ELF-1 (cell line): ENCODE results near the gene WDR88.
"Not testable (repeated sequence)": the region's sequence is repeated elsewhere in the genome, so short reads cannot be mapped to it uniquely, and the experiment has no call there.

Experiments
- DNase-seq: peaks from one replicate; pipeline ENCODE4 v3.0.0-alpha.2; 2016; ENCODE audit warnings: low read depth, low spot score

Gene WDR88

GRCh38 chr19:33196446-33197193 is 64.7 kb downstream of the WDR88 start:
- DNase-seq = no peak

DNA sequence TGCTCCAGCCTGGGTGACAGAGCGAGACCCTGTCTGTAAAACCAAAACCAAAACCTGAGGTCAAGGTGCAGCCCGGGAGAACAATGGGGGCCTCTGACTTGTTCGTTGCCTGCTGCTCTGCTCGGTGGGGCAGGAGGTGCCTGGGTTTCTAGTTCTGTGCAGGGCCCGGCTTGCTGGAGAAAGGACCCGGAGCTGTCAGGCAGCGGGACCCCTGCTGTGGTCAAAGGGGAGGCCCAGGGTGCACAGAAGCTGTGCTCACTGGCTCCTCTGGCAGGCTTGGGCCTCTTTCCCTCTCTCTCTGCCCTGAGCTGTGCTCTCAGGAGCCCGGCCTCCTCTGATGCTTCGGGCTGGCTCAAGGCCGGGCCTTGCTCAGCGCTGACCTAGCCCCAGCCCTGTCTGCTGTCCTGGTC is 65.7 kb downstream of the WDR88 start:
- no peak for DNase-seq

DNA sequence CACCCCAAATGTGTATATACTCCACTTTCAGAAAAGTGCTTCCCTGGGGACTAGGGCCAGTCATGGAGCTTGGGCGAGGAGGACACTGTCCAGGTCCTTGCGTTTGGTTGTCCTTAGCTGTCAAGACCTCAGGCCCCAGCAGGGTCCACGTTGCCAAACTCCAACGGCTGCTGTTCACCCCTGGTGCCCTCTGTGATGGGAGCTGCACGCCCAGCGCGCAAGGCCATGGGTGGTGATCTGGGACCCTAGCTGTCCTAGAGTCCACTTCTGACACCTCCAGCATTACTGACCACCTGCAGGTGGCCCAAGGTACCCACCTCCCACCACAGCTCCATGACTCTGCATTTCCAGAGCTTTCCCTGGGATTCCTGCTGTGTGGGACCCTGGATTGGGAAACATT is 66.3 kb downstream of the WDR88 start:
- DNase-seq = no peak

DNA sequence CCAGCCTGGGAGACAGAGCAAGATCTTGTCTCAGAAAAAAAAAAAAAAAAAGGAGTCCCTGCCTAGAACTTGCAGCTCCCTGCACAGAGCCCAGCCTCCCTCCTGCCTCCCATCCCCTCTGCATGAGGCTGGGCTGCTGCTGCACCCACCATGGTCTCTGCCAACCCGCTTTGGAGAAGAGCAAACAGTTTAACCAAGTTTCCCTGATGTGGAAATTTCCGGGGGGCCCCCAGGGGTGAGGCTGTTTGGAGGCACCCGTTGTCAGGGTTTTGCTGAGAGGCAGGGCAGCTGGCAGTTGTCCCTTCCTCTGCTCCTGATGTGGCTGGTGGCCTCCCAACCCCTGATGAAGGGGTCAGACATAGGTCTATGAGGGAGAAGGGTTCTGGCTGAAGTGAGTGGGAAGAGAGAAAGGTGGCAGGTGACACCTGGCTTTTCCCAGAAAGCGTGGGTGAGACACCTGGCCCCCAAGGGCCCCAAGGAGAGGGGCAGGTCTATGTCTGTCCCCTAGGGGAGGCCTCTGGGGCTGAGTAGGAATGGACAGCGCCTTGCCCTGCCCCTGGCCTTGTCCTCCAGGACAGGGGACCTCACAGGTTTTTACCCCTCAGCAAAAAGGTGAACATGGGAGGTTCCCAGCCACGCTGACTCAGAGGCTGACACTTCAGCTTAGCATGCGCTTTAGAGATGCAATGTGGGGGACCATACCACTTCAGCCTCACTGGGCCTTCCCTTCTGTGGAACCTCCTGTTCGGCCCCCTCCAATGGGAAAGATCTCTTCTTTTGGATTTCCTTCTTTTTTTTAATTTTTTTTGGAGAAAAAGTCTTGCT is 67.7 kb downstream of the WDR88 start:
- DNase-seq = no peak

GRCh38 chr19:33201473-33201872 is 69.6 kb downstream of the WDR88 start:
- DNase-seq = no peak

- no peak for DNase-seq
These were observed 70.1 kb downstream of the WDR88 start for GRCh38 chr19:33201886-33202545.

DNA sequence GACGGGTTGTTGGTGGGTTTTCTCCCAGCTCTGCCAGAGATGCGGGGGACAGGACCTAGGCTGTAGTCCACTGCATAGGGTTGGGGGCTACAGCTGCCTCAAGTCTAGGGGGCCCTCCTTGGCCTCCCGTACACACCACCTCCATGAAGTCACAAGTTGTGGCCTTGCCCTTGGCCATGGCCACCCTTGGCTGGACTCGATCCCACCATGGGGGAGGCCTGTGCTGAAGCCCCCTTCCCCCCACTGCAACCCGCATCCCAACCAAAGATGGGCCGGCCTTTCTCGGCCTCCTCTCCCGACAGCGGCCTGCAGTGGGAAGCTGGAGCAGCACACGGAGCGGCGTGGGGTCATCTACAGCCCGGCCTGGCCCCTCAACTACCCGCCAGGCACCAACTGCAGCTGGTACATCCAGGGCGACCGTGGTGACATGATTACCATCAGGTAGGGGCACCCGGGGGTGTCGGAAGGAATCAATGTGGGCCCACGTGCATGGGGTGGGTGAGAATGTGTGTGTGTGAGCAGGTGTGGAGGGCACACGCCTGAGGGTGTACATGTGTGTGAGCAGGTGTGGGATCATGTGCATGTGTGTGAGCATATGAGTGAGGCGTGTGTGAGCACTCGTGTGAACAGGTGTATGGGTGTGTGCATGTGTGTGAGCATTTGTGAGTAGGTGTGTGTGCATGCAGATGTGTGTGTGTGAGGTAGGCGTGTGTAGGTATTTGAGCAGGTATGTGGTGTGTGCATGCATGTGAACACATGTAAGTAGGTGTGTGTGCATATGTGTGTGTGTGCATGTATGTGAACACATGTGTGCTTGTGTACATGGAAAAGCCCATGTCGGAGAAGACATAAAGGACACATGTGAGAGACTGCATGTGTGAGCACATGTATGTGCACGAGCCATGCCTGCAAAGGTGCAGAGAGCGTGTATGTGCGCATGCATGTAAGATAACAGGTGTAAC is 70.9 kb downstream of the WDR88 start:
- no peak for DNase-seq

- no peak for DNase-seq
These were observed 71.6 kb downstream of the WDR88 start for GRCh38 chr19:33203529-33203928.

DNA sequence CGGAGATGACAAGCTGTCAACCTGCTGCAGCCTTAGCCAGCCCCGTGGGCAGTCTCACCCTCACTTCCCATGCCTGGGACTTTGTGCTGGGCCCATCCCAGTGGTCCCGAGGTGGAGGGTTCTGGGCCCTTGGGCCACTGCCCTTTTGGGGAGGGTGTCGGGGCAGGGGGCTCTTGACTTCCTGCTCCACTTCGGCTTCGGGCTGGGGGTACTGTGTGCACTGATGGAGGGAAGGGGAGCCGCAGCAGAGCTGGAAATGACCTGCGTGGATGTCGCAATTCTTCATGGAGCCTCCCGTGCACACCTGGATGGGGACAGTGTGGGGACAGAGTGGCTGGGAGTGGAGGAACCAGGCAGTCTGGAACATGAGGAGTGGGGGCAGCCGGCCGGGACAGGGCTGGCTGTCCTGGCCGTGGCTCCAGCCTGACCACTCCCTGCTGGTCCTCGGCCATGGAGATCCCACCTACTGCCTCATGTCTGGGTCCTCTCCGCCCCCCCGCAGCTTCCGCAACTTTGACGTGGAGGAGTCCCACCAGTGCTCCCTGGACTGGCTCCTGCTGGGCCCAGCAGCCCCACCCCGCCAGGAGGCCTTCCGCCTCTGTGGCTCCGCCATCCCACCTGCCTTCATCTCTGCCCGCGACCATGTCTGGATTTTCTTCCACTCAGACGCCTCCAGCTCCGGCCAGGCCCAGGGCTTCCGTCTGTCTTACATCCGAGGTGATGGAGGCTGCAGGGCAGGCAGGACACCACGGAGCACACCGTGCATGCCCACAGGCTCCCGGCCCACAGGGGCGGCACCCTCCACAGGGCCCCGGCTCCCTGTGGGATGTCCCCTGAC is 72.4 kb downstream of the WDR88 start:
- DNase-seq = no peak

- no peak for DNase-seq
These were observed 73.2 kb downstream of the WDR88 start for GRCh38 chr19:33205110-33205509.

DNA sequence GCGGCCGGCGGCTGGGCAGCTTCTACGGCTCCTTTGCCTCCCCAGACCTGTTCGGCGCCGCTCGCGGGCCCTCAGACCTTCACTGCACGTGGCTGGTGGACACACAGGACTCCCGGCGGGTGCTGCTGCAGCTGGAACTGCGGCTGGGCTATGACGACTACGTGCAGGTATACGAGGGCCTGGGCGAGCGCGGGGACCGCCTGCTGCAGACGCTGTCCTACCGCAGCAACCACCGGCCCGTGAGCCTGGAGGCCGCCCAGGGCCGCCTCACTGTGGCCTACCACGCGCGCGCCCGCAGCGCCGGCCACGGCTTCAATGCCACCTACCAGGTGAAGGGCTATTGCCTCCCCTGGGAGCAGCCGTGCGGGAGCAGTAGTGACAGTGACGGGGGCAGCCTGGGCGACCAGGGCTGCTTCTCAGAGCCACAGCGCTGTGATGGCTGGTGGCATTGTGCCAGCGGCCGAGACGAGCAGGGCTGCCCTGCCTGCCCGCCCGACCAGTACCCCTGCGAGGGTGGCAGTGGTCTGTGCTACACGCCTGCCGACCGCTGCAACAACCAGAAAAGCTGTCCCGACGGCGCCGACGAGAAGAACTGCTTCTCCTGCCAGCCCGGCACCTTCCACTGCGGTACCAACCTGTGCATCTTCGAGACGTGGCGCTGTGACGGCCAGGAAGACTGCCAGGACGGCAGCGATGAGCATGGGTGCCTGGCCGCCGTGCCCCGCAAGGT is 73.8 kb downstream of the WDR88 start:
- DNase-seq = no peak

- DNase-seq = no peak
These were observed 74.5 kb downstream of the WDR88 start for GRCh38 chr19:33206261-33207039.

GRCh38 chr19:33207040-33207620 is 75.2 kb downstream of the WDR88 start:
- no peak for DNase-seq

DNA sequence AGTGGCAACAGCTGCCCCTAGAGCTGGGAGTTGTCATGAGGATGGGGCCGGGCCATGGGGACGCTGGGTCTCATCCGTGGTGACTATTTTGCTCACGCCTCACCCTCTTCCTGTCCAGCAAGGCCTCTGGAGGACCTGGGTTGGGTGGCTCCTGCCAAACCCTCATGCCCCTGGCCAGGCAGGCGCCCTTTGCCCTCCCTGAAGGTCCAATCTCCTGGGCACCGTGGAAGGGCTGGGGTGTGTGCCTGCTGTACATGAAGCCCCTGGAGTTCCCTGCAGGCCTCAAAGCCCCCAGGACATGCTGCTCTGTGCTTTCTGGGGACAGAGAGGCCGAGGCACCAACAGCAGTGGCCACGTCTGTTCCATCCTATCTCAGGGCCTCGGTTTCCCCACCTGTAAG is 76.0 kb downstream of the WDR88 start:
- DNase-seq = no peak

DNA sequence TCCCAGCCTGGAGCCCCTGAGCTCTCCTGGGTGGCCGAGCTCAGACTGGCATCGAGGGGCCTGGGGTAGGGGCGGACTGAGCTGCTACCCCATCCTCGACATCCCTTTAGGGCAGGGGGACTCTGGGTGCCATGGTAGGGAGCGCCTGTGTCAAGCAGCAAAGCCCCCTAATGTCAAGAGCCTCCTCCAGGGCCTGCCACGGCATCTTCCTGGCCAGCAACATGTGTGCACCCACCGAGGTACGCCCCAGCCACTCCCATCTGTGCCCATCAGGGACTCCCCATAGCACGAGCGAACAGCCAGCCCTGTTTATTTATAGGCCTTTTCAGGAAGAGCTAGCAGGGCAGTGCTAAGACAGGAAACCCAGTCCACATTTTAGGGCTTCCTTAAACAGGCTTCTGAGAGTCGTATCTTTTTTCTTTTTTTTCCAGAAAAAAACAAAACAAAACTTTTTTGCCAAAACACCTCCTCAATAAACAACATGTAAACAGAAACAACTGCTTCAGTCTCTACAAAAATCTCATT is 76.5 kb downstream of the WDR88 start:
- no peak for DNase-seq

DNA sequence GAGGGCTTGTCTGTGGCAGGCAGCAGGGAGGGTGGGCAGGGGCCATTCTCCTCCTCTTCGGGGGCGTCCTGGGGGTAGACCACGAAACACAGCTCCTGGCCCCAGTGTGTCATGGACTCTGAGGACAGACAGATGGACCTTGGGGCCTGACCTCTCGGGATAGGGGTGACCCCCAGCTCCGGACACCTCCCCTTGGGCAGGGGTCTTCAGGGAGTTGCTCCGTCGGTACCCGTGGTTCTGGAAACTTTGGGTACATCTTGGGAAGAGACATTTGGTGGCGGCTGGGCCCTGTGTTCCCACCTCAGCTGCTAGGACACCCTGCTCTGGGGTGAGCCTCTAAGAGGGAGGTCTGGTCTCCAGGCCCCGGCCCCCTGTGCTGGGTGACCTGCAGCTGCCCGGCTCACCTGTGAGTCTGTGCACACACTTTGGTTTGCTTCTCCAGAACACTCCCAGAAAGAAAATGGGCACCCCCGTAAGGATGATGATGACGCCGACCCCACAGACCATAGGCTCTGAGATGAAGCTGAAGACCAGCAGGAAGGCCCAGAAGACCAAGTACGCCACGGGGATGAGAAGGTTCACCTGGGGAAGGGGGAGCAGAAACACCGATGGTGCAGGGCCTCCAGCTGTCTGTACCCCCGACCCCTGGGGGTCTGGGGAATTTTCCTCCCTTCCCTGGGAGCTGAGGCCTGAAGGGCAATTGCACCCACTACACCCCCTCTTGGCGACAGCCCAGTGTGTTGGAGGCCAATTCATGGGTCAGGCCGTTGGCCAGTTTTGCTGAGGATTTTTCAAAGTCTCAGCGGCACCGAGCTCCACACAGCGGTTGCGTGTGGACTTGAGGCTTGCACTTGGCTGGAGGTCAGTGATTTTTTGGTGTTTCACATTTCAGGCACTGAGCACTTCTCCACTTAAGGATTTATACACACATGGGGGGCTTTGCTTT is 77.3 kb downstream of the WDR88 start:
- DNase-seq = no peak

DNA sequence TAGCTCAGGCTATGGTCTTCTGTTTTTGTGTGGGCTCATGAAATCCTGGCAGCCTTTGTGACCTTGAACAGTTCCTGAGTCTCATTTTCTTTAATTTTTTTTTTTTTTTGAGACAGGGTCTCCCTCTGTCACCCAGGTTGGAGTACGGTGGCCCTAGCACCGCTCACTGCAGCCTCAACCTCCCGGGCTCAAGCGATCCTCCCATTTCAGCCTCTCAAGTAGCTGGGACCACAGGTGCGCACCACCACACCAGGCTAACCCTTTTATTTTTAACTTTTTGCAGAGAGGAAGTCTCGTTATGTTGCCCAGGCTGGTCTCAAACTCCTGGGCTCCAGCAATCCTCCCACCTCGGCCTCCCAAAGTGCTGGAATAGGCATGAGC is 77.9 kb downstream of the WDR88 start:
- not testable (repeated sequence) for DNase-seq
